ENCODE data around the gene CPEB2.
"Not testable (repeated sequence)": the region's sequence is repeated elsewhere in the genome, so short reads cannot be mapped to it uniquely, and the experiment has no call there.

GRCh38 chr4:15085762-15086161 is 83.5 kb downstream of the CPEB2 start:
- TF ChIP-seq, protein P1, sequence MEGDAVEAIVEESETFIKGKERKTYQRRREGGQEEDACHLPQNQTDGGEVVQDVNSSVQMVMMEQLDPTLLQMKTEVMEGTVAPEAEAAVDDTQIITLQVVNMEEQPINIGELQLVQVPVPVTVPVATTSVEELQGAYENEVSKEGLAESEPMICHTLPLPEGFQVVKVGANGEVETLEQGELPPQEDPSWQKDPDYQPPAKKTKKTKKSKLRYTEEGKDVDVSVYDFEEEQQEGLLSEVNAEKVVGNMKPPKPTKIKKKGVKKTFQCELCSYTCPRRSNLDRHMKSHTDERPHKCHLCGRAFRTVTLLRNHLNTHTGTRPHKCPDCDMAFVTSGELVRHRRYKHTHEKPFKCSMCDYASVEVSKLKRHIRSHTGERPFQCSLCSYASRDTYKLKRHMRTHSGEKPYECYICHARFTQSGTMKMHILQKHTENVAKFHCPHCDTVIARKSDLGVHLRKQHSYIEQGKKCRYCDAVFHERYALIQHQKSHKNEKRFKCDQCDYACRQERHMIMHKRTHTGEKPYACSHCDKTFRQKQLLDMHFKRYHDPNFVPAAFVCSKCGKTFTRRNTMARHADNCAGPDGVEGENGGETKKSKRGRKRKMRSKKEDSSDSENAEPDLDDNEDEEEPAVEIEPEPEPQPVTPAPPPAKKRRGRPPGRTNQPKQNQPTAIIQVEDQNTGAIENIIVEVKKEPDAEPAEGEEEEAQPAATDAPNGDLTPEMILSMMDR (IDR thresholded peaks at IDR 0.05), result not testable (repeated sequence)
- TF ChIP-seq ZFX (IDR thresholded peaks at IDR 0.05; ENCODE audit: borderline replicate concordance), result not testable (repeated sequence)
